GM12865 (cell line): Measurements from ENCODE around the gene PTGR3.

Source experiments
- DNase-seq: peaks from one replicate; pipeline ENCODE4 v3.0.0; 2010; ENCODE audit warnings: low read depth
- H3K4me3 ChIP-seq: 2 replicates; pipeline ENCODE4 v1.5.1; 2011; ENCODE audit warnings: mild to moderate bottlenecking, low read depth, low read length, control low read depth
- CTCF ChIP-seq: IDR thresholded peaks from 2 replicates; pipeline ENCODE4 v1.5.1; 2011; ENCODE audit warnings: low read length, control low read depth, low read depth, inconsistent platforms; ENCODE audit not compliant: insufficient read depth; ENCODE audit errors: missing control alignments

Gene PTGR3

GRCh38 chr18:75227535-75228296 lies 18.8 kb upstream of the PTGR3 start:
- TF ChIP-seq CTCF: no peak
- no peak overlapping the region for H3K4me3 ChIP-seq
- no peak for DNase-seq

GRCh38 chr18:75226956-75227316 lies 18.0 kb upstream of the PTGR3 start:
- no peak overlapping the region for H3K4me3 ChIP-seq
- no peak for TF ChIP-seq CTCF
- no peak for DNase-seq

DNA sequence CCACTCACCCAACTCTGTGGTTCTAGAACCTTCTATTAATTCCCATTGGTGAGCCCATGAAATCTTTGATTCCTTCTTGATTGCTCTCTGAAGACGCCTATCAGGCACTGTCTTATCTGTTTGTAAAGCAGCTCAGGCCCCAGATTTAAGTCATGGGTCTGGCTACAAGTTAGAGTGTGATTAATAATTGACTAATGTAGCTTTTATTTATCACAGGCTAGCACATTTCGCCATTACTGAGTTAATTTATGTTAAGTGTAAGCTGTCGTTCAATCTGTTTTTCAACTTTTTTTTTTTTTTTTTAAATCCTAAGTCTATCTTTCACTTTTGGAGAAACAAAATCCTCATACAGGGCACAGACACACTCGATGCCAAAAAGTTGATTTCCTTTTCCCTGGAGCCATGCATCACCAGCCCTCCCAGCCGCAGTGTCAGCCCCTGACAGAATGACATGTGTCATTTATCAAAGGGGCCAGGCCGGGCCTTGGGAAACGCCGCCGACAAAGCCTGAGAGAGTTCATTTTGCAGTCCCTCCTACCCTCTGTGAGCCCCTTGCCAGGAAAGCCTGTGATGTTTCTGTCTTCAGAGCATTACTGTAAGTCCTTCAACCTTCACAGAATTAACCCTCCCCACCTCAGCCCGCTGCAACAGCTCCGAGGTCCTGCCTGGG lies 17.5 kb upstream of the PTGR3 start:
- no peak for TF ChIP-seq CTCF
- H3K4me3 ChIP-seq: no peak overlapping the region
- no peak for DNase-seq

DNA sequence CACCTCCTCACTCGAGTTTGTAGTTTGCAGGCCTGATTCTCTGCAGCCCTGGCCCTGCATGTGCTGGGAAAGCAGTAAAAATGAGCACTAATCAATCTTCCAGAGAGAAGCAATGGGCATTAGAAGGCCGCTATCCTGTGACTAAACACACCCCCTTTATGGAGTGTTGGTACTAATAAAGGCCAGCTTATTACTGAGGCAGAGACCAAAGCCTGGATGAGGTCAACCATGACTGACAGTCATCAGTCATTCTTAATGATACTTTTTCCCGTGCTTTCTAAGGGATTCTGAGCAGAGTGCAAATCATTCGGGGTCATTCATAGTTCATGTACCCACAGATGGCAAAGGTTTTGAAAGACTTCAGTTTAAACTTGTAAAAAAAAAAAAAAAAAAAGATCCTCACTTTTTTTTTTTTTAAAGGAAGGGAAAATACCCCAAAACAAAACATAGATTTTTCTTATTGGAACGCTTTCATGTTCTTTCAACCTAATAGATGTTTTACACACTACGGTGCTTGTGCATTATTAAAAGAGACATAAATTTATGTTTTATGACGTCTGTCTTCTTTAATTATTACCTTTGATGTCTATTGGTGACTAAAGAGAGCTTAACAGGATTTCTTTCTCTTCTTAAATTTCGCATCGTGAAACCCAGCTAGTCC lies 14.9 kb upstream of the PTGR3 start:
- H3K4me3 ChIP-seq: no peak overlapping the region
- DNase-seq: no peak
- TF ChIP-seq CTCF: no peak

DNA sequence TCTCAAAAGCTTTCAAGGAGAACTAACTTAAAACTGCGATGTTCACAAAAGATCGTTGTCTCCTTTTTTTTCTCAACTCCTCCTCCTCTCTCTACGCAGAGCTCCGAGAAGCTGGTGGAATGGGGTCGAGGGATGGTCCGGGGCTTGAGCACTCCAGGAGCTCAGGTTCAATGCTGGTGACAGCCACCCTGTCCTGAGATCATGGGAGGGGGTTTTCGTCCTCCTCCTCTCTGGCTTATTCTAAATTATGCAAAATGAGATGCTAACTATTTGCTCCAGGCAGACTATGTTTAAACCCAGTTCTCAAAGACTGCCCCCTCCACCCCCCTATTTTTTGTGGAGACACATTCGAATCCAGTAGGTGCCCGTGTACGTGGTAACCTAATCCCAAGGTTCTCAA lies 13.5 kb upstream of the PTGR3 start:
- H3K4me3 ChIP-seq: no peak overlapping the region
- no peak for TF ChIP-seq CTCF
- DNase-seq: no peak

DNA sequence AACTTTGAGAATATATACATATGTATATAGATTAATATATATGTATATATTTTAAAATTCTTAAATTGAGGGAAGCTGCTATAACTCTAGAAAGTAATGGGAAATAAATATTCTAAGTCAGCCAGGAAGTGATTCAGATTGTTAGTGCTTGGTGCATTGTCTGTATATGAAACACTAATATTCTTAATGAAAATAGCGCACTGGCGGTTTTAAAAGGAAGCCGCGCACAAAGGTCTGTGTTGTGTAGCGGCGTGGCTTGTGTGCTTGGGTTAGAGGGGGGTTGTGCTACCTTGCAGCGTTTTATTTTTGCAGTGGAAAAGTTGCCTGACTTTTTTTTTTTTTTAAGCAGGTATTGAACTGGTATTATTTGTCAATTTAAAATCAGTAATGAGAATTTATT lies 13.0 kb upstream of the PTGR3 start:
- DNase-seq: no peak
- H3K4me3 ChIP-seq: no peak overlapping the region
- no peak for TF ChIP-seq CTCF

GRCh38 chr18:75221397-75221796 lies 12.5 kb upstream of the PTGR3 start:
- no peak overlapping the region for H3K4me3 ChIP-seq
- TF ChIP-seq CTCF: no peak
- DNase-seq: no peak
